ENCODE data around the gene ATP1B3. TPM values are rescaled to one million over a fixed set of nuclear protein-coding genes. Genes with fewer than 3 reads are reported as not detected.
A peak's percentile ranks its signal among the peaks of the same experiment; 100 is the strongest.

ATP1B3 gene
- total RNA-seq, 1 donor from 2014 or later, result 184 TPM

DNA sequence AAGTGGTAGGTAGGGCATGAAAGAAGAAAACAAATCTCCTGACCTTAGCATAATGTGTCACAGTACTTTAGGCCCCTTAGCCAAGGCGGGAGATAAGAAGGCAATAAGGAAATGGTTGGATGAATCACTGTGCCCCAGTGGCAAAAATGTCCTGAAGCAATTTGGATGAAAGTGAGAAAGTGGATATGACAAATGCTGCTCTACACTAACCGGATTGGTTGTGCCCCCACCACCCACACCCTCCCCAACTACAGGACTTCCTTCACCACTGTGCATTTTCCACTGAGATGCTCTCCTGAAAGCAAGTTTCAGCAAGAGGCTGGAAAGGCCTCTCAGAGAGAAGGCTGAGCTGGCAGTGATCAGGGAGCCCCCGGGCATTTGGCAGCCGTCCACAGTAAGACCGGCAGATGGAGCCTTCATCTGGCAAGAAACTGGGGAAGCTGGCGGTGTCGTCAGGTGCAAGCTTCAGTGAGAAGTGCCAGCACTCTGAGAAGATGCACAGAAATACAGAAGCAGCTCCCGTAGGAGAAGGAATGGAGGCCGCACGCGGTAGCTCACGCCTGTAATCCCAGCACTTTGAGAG is 63.8 kb downstream of the ATP1B3 start:
- peak overlapping the region; percentile 25 for H3K4me3 Mint-ChIP-seq (ENCODE audit: unreplicated experiment)
- TF ChIP-seq, protein P1, sequence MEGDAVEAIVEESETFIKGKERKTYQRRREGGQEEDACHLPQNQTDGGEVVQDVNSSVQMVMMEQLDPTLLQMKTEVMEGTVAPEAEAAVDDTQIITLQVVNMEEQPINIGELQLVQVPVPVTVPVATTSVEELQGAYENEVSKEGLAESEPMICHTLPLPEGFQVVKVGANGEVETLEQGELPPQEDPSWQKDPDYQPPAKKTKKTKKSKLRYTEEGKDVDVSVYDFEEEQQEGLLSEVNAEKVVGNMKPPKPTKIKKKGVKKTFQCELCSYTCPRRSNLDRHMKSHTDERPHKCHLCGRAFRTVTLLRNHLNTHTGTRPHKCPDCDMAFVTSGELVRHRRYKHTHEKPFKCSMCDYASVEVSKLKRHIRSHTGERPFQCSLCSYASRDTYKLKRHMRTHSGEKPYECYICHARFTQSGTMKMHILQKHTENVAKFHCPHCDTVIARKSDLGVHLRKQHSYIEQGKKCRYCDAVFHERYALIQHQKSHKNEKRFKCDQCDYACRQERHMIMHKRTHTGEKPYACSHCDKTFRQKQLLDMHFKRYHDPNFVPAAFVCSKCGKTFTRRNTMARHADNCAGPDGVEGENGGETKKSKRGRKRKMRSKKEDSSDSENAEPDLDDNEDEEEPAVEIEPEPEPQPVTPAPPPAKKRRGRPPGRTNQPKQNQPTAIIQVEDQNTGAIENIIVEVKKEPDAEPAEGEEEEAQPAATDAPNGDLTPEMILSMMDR (IDR thresholded peaks at IDR 0.05; ENCODE audit: partially characterized antibody, unreplicated experiment), result no peak
- H3K9me3 Mint-ChIP-seq (ENCODE audit: unreplicated experiment), result peaks cover 2% of the 10 kb centered on the region
- peaks cover 3% of the 10 kb centered on the region for H3K27me3 Mint-ChIP-seq (ENCODE audit: unreplicated experiment)
- H3K4me1 Mint-ChIP-seq (ENCODE audit: low read depth, unreplicated experiment), result peaks cover 9% of the 10 kb centered on the region
- H3K27ac Mint-ChIP-seq (ENCODE audit: unreplicated experiment), result peak overlapping the region; percentile 89
- DNase-seq, result peak; percentile 69
- no peaks in the 10 kb centered on the region for H3K36me3 Mint-ChIP-seq (ENCODE audit: unreplicated experiment)

DNA sequence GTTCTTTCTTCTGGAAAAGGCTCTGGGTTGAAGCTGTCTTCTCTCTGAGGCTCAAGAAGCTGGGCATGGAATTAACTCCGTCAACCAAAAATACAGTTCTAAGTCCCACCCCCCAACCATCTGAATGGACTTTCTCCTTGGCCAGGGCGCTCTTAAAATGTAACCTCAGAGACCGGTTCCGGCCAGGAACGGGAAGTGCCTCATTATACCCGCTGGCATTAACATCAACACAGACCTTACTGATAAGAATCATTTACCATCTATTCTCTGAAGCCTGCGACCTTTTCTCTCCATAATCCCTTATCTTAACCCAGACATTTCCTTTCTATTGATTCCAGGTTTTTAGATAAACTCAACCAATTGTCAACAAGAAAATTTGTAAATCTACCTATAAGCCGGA is 64.7 kb downstream of the ATP1B3 start:
- H3K27me3 Mint-ChIP-seq (ENCODE audit: unreplicated experiment), result peaks cover 3% of the 10 kb centered on the region
- H3K4me3 Mint-ChIP-seq (ENCODE audit: unreplicated experiment), result no peak overlapping the region
- no peaks in the 10 kb centered on the region for H3K36me3 Mint-ChIP-seq (ENCODE audit: unreplicated experiment)
- no peak for DNase-seq
- H3K27ac Mint-ChIP-seq (ENCODE audit: unreplicated experiment), result peak overlapping the region; percentile 89
- H3K9me3 Mint-ChIP-seq (ENCODE audit: unreplicated experiment), result peaks cover 2% of the 10 kb centered on the region
- TF ChIP-seq, protein P1 (IDR thresholded peaks at IDR 0.05; ENCODE audit: partially characterized antibody, unreplicated experiment), result no peak
- peaks cover 11% of the 10 kb centered on the region for H3K4me1 Mint-ChIP-seq (ENCODE audit: low read depth, unreplicated experiment)

DNA sequence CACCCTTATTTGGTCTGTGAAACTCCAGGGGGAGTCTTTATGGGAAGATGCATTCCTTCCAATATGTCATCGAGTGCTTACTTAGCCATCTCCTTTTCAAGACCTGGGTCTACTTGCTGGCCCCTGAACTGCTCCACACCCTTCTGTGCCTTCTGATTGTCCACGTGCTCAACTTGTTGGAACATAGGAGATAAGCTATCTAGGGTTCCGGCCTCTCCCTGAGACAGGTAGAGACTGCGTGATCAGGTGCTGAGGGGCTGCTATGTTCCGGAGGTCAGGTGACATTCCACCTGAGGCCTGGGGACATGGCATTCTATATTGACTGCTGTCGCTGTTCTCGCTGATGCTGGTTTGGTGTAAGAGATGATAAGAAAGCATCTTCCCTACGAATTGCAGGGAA is 65.6 kb downstream of the ATP1B3 start:
- no peak overlapping the region for H3K4me3 Mint-ChIP-seq (ENCODE audit: unreplicated experiment)

DNA sequence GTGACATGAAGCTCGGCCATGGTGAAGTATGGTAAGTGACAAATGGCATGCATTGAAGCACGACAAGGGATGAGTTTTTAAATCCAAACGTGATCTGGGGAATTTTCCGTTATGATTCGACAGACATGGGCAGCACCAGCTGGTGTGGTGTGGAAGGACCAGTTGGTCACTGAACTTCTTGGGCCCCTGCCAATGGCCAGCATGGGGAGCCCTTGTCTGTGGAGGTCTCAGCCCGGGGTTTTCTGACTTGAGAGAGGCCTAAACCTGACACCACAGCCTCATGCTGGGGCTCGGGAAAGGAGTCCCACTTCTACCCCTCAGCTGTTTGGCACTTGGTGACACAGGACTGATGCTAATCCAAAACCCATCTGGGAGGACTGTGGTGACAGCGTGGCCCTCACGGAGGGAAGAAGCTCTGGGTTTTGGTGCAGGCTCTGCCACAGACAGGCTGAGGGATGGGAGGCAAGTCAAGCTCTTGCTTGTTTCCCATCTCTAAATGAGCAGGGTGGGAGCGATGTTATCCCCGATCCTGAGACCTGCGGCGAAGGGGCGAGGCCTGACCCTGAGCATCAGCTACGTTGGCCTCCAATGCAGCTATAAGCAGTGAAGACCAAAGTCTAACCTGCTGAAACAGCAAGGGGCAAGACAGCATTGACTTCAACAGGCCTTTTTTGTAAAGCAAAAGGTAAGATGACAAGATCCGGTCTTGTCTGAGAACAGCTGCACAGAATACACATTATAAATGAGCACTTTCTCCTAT is 69.5 kb downstream of the ATP1B3 start:
- Mint-ChIP-seq H3K36me3 (ENCODE audit: unreplicated experiment) (no peaks in the 10 kb centered on the region), H3K4me3 (ENCODE audit: unreplicated experiment) (no peak overlapping the region), H3K9me3 (ENCODE audit: unreplicated experiment) (no peaks in the 10 kb centered on the region), H3K27ac (ENCODE audit: unreplicated experiment) (peak overlapping the region; percentile 62), H3K27me3 (ENCODE audit: unreplicated experiment) (peaks cover 3% of the 10 kb centered on the region), H3K4me1 (ENCODE audit: low read depth, unreplicated experiment) (peaks cover 25% of the 10 kb centered on the region)
- no peak for DNase-seq
- TF ChIP-seq, protein P1 (IDR thresholded peaks at IDR 0.05; ENCODE audit: partially characterized antibody, unreplicated experiment), result no peak

More for the DNA sequence above, 65.6 kb downstream of the ATP1B3 start:
- no peak for DNase-seq
- Mint-ChIP-seq H3K9me3 (ENCODE audit: unreplicated experiment) (peaks cover 2% of the 10 kb centered on the region), H3K27ac (ENCODE audit: unreplicated experiment) (peak overlapping the region; percentile 17), H3K27me3 (ENCODE audit: unreplicated experiment) (peaks cover 3% of the 10 kb centered on the region), H3K36me3 (ENCODE audit: unreplicated experiment) (no peaks in the 10 kb centered on the region), H3K4me1 (ENCODE audit: low read depth, unreplicated experiment) (peaks cover 13% of the 10 kb centered on the region)
- TF ChIP-seq, protein P1 (IDR thresholded peaks at IDR 0.05; ENCODE audit: partially characterized antibody, unreplicated experiment), result no peak

DNA sequence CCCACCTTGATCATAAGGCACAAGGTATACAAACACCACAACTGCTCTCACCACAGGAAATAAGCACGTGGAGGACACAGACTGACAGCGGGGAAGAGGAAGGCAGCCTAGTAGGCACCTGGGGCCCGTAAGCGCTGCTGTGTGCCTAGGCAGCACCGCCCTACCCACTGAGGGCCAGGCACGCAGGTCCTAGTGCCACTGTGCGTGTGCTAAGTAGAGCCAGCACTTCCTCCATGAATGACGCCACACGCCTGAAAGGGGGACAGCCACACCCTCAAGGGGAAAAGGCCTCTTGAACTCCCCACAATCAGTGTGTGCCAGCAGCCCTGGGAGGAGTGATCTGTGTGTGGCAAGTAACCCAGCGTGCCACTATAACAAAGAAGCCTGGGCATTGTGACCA is 73.0 kb downstream of the ATP1B3 start:
- no peak overlapping the region for H3K4me3 Mint-ChIP-seq (ENCODE audit: unreplicated experiment)
- H3K4me1 Mint-ChIP-seq (ENCODE audit: low read depth, unreplicated experiment), result peaks cover 44% of the 10 kb centered on the region
- no peaks in the 10 kb centered on the region for H3K36me3 Mint-ChIP-seq (ENCODE audit: unreplicated experiment)
- H3K27ac Mint-ChIP-seq (ENCODE audit: unreplicated experiment), result no peak overlapping the region
- H3K9me3 Mint-ChIP-seq (ENCODE audit: unreplicated experiment), result peaks cover 2% of the 10 kb centered on the region
- DNase-seq, result no peak
- TF ChIP-seq, protein P1 (IDR thresholded peaks at IDR 0.05; ENCODE audit: partially characterized antibody, unreplicated experiment), result no peak
- H3K27me3 Mint-ChIP-seq (ENCODE audit: unreplicated experiment), result no peaks in the 10 kb centered on the region
